HEK293 (cell line): ENCODE measurements around the gene ANKRD33B.

Experiments
- CTCF ChIA-PET: fragments of 350-600 bp; formaldehyde crosslinking; extraction: SDS; loops from one replicate; lab custom pipeline; 2021; ENCODE audit warnings: antibody characterized with exemption; lab: Yijun Ruan, JAX
- POLR2A ChIA-PET: fragments of 300-600 bp; formaldehyde crosslinking; extraction: SDS; loops from one replicate; lab custom pipeline; 2020; ENCODE audit warnings: antibody characterized with exemption, inconsistent platforms; lab: Yijun Ruan, JAX
- H3K27ac ChIP-seq: fragments of 200-500 bp; sonication (Bioruptor generic); 2 replicates; pipeline ENCODE4 v1.5.1; 2014; ENCODE audit warnings: low read depth, low read length, control low read depth, inconsistent platforms; ENCODE audit errors: extremely low read depth
- H3K36me3 ChIP-seq, 2 experiments: fragments of 200-500 bp in 1 of 2; sonication (Bioruptor generic) in 1 of 2; 1 replicate in 1 of 2; 2 replicates in 1 of 2; pipeline ENCODE4 v1.5.1; 2014 to 2017; ENCODE audit warnings: inconsistent platforms in 2 of 2, low read length in 2 of 2; ENCODE audit not compliant: control insufficient read depth in 2 of 2, insufficient read depth in 1 of 2
- H3K4me1 ChIP-seq: fragments of 200-500 bp; sonication (Bioruptor generic); 2 replicates; pipeline ENCODE4 v1.5.1; 2014; ENCODE audit warnings: mild to moderate bottlenecking, low read length, inconsistent platforms; ENCODE audit not compliant: control insufficient read depth, insufficient read depth
- H3K4me3 ChIP-seq: 2 replicates; pipeline ENCODE4 v1.5.1; 2011; ENCODE audit warnings: low read depth, mild to moderate bottlenecking, control low read depth, low read length, moderate library complexity
- H3K9me3 ChIP-seq: fragments of 200-500 bp; sonication (Bioruptor generic); 2 replicates; pipeline ENCODE4 v1.5.1; 2014; ENCODE audit warnings: low read depth, low read length, inconsistent platforms; ENCODE audit not compliant: control insufficient read depth, insufficient read depth
- ELK4 ChIP-seq: IDR thresholded peaks from 2 replicates; pipeline ENCODE4 v1.6.1; 2011; ENCODE audit warnings: mild to moderate bottlenecking, low read depth, low read length, borderline replicate concordance
- GLI2 ChIP-seq: fragments of 450-650 bp; formaldehyde crosslinking; IDR thresholded peaks from 2 replicates; pipeline ENCODE4; 2017; ENCODE audit warnings: missing biosample characterization, missing genetic modification characterization, low read depth, borderline replicate concordance
- OSR2 ChIP-seq: fragments of 450-650 bp; formaldehyde crosslinking; IDR thresholded peaks from 2 replicates; pipeline ENCODE4 v1.5.1; 2016; ENCODE audit warnings: missing biosample characterization, missing genetic modification characterization
- OVOL3 ChIP-seq: fragments of 450-650 bp; formaldehyde crosslinking; IDR thresholded peaks from 2 replicates; pipeline ENCODE4 v1.5.1; 2016; ENCODE audit warnings: missing biosample characterization, missing genetic modification characterization
- PRDM2 ChIP-seq: fragments of 450-650 bp; formaldehyde crosslinking; IDR thresholded peaks from 2 replicates; pipeline ENCODE4 v1.5.1; 2016; ENCODE audit warnings: missing biosample characterization, missing genetic modification characterization, borderline replicate concordance
- SETDB1 ChIP-seq: IDR thresholded peaks from one replicate; pipeline ENCODE4 v1.6.1; 2017; ENCODE audit warnings: mild to moderate bottlenecking, low read length, moderate library complexity, mixed read lengths; ENCODE audit not compliant: insufficient read length
- ZBTB7A ChIP-seq: fragments of 450-650 bp; formaldehyde crosslinking; IDR thresholded peaks from 2 replicates; pipeline ENCODE4 v1.5.1; 2016; ENCODE audit warnings: low read depth, missing biosample characterization, missing genetic modification characterization
- ZFP69B ChIP-seq: fragments of 450-650 bp; formaldehyde crosslinking; IDR thresholded peaks from 2 replicates; pipeline ENCODE4 v1.5.1; 2016; ENCODE audit warnings: missing biosample characterization, missing genetic modification characterization
- ZNF23 ChIP-seq: fragments of 450-650 bp; formaldehyde crosslinking; IDR thresholded peaks from 2 replicates; pipeline ENCODE4 v1.5.1; 2016; ENCODE audit warnings: missing biosample characterization, missing genetic modification characterization, borderline replicate concordance
- ZNF335 ChIP-seq: fragments of 450-650 bp; formaldehyde crosslinking; conservative IDR thresholded peaks from 2 replicates; pipeline ENCODE4 v1.5.1; 2016; ENCODE audit warnings: missing biosample characterization, missing genetic modification characterization
- ZNF398 ChIP-seq: fragments of 450-650 bp; formaldehyde crosslinking; IDR thresholded peaks from 2 replicates; pipeline ENCODE4 v1.5.1; 2017; ENCODE audit warnings: missing biosample characterization, missing genetic modification characterization
- ZNF530 ChIP-seq: fragments of 450-650 bp; formaldehyde crosslinking; IDR thresholded peaks from 2 replicates; pipeline ENCODE4 v1.5.1; 2016; ENCODE audit warnings: low read depth, missing biosample characterization, missing genetic modification characterization
- ZNF544 ChIP-seq: fragments of 450-650 bp; formaldehyde crosslinking; IDR thresholded peaks from 2 replicates; pipeline ENCODE4 v1.5.0; 2017; ENCODE audit warnings: missing biosample characterization, missing genetic modification characterization
- ZNF558 ChIP-seq: fragments of 450-650 bp; formaldehyde crosslinking; IDR thresholded peaks from 2 replicates; pipeline ENCODE4 v1.5.1; 2016; ENCODE audit warnings: missing biosample characterization, missing genetic modification characterization
- ZNF561 ChIP-seq: fragments of 450-650 bp; IDR thresholded peaks from 2 replicates; pipeline ENCODE4 v1.5.1; 2018; ENCODE audit warnings: missing biosample characterization, missing genetic modification characterization, borderline replicate concordance
- ZNF623 ChIP-seq: fragments of 450-650 bp; formaldehyde crosslinking; IDR thresholded peaks from 2 replicates; pipeline ENCODE4 v1.5.1; 2016; ENCODE audit warnings: missing biosample characterization, missing genetic modification characterization
- ZNF664 ChIP-seq: fragments of 450-650 bp; formaldehyde crosslinking; IDR thresholded peaks from 2 replicates; pipeline ENCODE4 v1.5.1; 2016; ENCODE audit warnings: missing biosample characterization, missing genetic modification characterization
- ZNF670 ChIP-seq: fragments of 450-650 bp; formaldehyde crosslinking; IDR thresholded peaks from 2 replicates; pipeline ENCODE4 v1.5.1; 2016; ENCODE audit warnings: missing biosample characterization, missing genetic modification characterization, low read depth
- ZNF76 ChIP-seq: fragments of 450-650 bp; formaldehyde crosslinking; IDR thresholded peaks from 2 replicates; pipeline ENCODE4; 2016; ENCODE audit warnings: low read depth, missing biosample characterization, missing genetic modification characterization, borderline replicate concordance
- ZNF830 ChIP-seq: fragments of 450-650 bp; IDR thresholded peaks from 2 replicates; pipeline ENCODE4 v1.5.0; 2018; ENCODE audit warnings: missing biosample characterization, missing genetic modification characterization, low read depth, mild to moderate bottlenecking, moderate library complexity
- ZSCAN23 ChIP-seq: fragments of 450-650 bp; formaldehyde crosslinking; IDR thresholded peaks from 2 replicates; pipeline ENCODE4 v1.5.1; 2016; ENCODE audit warnings: missing biosample characterization, missing genetic modification characterization

ANKRD33B gene

GRCh38 chr5:10660720-10661387 is 97.0 kb downstream of the ANKRD33B start (continued):
- TF ChIP-seq ZNF561 (tag by site-specific recombination), result no peak
- TF ChIP-seq OSR2 (tag by site-specific recombination), result no peak
- TF ChIP-seq ZNF558 (tag by site-specific recombination), result no peak
- no peak for TF ChIP-seq GLI2

GRCh38 chr5:10661401-10661800 is 97.5 kb downstream of the ANKRD33B start:
- POLR2A ChIA-PET, result no interaction called here
- H3K9me3 ChIP-seq, result no peaks in the 10 kb centered on the region

GRCh38 chr5:10662083-10662482 is 98.2 kb downstream of the ANKRD33B start:
- CTCF ChIA-PET, result no interaction called here

More at GRCh38 chr5:10661401-10661800, 97.5 kb downstream of the ANKRD33B start:
- no peak overlapping the region for H3K4me3 ChIP-seq
- no peak overlapping the region for H3K27ac ChIP-seq
- TF ChIP-seq ZBTB7A (tag by site-specific recombination) (no peak), ZSCAN23 (tag by site-specific recombination) (no peak), ZNF664 (tag by site-specific recombination) (no peak), ZNF23 (tag by site-specific recombination) (no peak), ZNF335 (tag by site-specific recombination) (no peak), ELK4 (no peak)
- no peaks in the 10 kb centered on the region for H3K36me3 ChIP-seq
- CTCF ChIA-PET, result no interaction called here
- no peaks in the 10 kb centered on the region for H3K4me1 ChIP-seq

GRCh38 chr5:10662661-10663488 is 99.0 kb downstream of the ANKRD33B start:
- Histone ChIP-seq H3K36me3 (no peaks in the 10 kb centered on the region), H3K4me1 (no peaks in the 10 kb centered on the region), H3K27ac (no peak overlapping the region), H3K9me3 (no peaks in the 10 kb centered on the region), H3K4me3 (no peak overlapping the region)
- CTCF ChIA-PET, result interaction anchor here (0.8 to 1.3 kb wide), 2 partner anchors 35 to 210 kb away, joined by 4 read pairs; no protein-coding TSS in a partner anchor
- POLR2A ChIA-PET, result no interaction called here
- no peak for TF ChIP-seq ZNF76
- TF ChIP-seq ZNF398, result no peak
- no peak for TF ChIP-seq PRDM2 (tag by site-specific recombination)
- no peak for TF ChIP-seq ZNF530 (tag by site-specific recombination)
- no peak for TF ChIP-seq ZNF670 (tag by site-specific recombination)
- no peak for TF ChIP-seq ZBTB7A (tag by site-specific recombination)

More at GRCh38 chr5:10662083-10662482, 98.2 kb downstream of the ANKRD33B start:
- no peak for TF ChIP-seq ZNF830
- no peak for TF ChIP-seq ZNF544 (tag by site-specific recombination)
- TF ChIP-seq ZNF623 (tag by site-specific recombination), result no peak
- TF ChIP-seq OVOL3 (tag by site-specific recombination), result no peak
- TF ChIP-seq SETDB1, result no peak
- no peak for TF ChIP-seq ZFP69B (tag by site-specific recombination)
- no peak for TF ChIP-seq ZNF561 (tag by site-specific recombination)
- TF ChIP-seq, all 188 proteins: peak for 0
- no peak overlapping the region for H3K4me3 ChIP-seq
- H3K36me3 ChIP-seq, result no peaks in the 10 kb centered on the region
- no peaks in the 10 kb centered on the region for H3K4me1 ChIP-seq
- POLR2A ChIA-PET, result no interaction called here
- no peak overlapping the region for H3K27ac ChIP-seq
- no peaks in the 10 kb centered on the region for H3K9me3 ChIP-seq
